GM18508 (cell line): ENCODE results near the gene ARF3.

ENCODE experiments used
- ATAC-seq: cut with Tn5 transposase; IDR thresholded peaks from one replicate; pipeline ENCODE4 v1.9.1; 2021; ENCODE audit warnings: moderate number of reproducible peaks; ENCODE audit not compliant: insufficient read depth, unreplicated experiment

The ARF3 gene

DNA sequence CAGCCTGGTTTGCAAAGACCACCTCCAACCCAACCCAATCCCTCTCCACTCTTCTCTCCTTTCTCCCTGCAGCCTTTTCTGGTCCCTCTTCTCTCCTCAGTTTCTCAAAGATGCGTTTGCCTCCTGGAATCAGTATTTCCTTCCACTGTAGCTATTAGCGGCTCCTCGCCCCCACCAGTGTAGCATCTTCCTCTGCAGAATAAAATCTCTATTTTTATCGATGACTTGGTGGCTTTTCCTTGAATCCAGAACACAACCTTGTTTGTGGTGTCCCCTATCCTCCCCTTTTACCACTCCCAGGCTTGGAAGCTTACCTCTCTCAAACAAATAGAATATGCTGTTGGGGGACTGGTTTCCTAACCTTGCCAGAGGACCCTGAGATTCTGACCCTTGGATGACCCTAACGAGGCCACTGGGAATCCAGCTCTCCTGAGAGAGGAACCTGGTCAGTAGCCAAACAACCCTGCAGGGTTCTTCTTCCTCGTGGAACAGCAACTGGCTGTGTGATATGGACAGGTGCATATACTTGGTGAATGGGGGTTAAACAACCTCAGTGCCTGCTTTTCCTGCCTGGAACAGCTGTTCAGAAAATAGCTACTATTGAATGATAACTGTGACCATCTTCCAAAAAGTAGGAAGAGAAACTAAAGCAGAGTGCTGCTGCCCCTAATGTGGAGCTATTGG, 25.3 kb upstream of the ARF3 start:
- ATAC-seq: no peak

DNA sequence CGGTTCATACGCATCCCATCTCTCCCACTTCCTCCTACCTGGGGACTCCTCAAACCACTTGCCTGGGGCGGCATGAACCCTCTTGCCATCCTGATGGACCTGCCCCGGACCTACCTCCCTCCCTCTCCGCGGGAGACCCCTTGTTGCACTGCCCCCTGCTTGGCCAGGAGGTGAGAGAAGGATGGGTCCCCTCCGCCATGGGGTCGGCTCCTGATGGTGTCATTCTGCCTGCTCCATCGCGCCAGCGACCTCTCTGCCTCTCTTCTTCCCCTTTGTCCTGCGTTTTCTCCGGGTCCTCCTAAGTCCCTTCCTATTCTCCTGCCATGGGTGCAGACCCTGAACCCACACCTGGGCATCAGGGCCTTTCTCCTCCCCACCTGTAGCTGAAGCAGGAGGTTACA, 24.5 kb upstream of the ARF3 start:
- no peak for ATAC-seq

DNA sequence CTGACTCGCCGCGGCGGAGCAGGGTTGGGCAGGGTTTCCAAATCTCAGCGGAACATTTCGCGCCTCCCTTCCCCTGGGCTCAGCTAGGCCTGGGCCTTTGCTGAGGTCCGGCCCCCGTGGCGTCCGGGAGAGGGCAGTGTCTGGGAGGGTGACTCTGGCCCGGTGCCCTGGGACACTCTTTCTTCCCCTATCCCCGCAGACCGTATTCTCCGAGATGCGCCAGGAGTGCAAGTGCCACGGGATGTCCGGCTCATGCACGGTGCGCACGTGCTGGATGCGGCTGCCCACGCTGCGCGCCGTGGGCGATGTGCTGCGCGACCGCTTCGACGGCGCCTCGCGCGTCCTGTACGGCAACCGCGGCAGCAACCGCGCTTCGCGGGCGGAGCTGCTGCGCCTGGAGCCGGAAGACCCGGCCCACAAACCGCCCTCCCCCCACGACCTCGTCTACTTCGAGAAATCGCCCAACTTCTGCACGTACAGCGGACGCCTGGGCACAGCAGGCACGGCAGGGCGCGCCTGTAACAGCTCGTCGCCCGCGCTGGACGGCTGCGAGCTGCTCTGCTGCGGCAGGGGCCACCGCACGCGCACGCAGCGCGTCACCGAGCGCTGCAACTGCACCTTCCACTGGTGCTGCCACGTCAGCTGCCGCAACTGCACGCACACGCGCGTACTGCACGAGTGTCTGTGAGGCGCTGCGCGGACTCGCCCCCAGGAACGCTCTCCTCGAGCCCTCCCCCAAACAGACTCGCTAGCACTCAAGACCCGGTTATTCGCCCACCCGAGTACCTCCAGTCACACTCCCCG, 23.9 kb upstream of the ARF3 start:
- no peak for ATAC-seq

DNA sequence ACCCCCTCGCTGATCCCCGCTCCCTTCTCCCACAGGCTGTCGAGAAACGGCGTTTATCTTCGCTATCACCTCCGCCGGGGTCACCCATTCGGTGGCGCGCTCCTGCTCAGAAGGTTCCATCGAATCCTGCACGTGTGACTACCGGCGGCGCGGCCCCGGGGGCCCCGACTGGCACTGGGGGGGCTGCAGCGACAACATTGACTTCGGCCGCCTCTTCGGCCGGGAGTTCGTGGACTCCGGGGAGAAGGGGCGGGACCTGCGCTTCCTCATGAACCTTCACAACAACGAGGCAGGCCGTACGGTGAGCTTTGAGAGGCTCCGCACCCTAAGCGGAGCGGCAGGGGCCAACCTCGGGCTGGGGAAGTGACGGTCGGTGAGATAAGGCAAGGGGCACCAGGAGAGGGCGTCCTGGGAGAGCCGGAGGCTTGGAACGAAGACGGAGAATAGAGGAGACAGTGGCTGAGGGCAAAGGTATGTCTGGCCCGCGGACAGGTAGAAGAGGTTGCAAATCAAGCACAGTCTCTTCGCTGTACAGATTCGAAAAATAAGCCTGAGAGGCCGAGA, 23.2 kb upstream of the ARF3 start:
- no peak for ATAC-seq

DNA sequence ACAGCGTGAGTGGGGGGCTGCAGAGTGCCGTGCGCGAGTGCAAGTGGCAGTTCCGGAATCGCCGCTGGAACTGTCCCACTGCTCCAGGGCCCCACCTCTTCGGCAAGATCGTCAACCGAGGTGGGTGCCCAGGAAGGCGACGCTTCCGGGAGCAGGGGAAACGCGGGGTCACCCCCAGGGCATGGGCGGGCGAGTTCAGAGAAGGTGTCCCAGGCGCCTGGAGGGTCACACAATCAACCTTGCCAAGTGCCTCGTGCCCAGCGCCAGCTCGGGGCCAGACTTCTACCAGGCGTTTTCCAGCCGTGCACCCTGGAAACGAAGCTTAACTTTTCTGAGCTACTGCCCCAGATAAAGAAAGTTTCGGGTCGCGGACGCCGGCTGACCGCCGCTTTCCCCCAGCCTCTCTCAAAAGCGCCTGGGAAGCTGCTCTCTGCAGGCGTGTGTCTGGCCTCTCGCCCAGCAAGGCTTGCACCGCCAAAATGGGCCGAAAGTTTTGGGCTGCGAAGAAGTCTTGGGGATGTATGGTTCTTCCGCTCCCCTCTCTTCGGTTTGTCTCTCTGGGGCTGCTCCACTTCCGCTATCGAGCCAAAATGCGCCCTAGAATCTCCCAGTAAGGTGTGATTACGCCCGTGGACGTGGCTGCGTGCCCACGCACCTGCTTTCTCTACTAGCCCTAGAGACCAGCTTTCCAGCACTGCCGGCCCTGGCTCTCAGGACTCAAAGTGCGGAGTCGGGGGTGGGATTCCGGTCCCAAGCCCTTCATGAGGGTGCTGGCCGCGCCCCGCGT, 22.5 kb upstream of the ARF3 start:
- no peak for ATAC-seq

DNA sequence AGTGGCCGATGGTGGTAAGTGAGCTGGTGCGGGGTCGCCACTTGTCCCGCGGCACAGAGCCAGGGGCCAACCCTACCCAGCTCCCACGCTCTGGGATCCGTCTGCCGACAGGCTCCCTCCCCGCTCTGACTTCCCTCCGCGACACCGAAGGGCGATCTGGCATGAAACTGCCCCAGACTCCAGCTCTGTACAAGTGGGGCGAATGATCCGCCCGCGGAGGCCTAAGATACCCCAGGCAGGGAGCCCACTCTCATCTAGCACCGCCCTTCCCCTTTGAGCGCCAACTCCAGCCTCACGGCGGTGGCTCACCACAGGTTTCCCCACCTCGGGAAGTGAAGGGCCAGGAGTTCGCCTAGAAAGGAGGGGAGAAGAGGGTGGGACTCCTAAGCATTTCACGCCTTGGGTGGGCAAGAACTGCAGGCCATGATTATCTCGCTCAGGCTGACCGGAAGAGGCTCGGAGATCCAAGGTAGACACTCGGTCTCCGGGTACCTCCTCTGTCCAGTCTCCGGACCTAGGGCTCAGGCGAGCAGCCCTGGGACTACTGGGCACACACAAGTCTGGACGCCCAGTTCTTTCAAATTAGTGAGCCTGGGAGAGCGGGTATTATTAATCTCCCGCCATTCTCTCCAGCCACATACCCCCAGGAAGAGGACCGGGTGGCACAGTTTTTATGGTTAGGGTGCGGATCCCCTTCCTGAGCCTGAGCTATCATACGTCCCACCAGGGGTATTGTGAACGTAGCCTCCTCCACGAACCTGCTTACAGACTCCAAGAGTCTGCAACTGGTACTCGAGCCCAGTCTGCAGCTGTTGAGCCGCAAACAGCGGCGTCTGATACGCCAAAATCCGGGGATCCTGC, 21.7 kb upstream of the ARF3 start:
- no peak for ATAC-seq

DNA sequence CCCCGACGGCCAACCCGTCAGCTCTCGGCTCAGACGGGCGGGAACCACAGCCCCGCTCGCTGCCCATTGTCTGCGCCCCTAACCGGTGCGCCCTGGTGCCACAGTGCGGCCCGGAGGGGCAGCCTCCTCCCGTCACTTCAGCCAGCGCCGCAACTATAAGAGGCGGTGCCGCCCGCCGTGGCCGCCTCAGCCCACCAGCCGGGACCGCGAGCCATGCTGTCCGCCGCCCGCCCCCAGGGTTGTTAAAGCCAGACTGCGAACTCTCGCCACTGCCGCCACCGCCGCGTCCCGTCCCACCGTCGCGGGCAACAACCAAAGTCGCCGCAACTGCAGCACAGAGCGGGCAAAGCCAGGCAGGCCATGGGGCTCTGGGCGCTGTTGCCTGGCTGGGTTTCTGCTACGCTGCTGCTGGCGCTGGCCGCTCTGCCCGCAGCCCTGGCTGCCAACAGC, 21.0 kb upstream of the ARF3 start, which contains the start of gene WNT1:
WNT1 (plus strand) TSS at position 32 of the 450 bp plus-strand sequence; CDS start at position 361, 329 bp downstream.
- ATAC-seq: no peak

DNA sequence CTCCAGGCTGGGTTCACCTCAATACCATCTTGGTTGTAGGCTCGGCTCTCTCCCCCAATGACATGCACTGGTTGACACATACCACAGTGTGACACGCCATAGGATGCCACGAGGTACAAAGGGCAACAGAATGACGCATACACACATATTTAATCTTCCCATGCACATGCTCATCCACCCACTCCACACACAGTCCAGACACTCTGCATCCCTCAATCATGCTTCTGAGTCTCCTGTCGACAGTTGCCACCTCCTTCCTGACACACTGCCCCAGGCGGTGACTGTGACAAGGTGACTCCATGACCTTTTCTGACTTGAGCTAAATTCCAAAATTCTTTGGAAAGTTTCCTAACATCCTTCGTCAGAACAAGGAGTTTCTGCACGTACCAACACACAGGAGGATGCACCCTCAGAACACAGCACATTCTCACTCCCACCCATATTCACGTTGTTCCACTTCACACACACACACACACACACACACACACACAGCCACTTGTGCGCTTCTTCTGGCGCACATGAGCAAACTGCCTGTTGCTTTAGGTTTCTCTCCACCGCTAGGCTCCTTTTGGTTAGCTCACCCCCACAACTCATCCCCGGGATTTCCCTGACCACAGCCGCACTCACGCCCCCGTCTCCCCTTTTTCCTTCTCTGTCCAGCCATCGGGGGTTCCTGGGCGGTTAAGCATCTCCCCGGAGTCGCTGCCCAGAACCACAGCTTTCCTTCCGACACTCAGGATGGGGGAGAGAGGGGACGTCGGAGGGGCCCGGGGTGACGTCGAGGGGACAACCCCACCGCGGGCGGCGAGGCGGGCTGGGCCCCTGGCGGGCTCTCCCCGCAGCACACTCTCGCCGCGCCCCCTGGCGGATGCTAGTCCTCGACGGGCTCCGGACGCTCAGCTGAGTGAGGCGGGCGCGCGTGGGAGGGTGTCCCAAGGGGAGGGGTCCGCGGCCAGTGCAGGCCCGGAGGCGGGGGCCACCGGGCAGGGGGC, 20.3 kb upstream of the ARF3 start:
- ATAC-seq: no peak

DNA sequence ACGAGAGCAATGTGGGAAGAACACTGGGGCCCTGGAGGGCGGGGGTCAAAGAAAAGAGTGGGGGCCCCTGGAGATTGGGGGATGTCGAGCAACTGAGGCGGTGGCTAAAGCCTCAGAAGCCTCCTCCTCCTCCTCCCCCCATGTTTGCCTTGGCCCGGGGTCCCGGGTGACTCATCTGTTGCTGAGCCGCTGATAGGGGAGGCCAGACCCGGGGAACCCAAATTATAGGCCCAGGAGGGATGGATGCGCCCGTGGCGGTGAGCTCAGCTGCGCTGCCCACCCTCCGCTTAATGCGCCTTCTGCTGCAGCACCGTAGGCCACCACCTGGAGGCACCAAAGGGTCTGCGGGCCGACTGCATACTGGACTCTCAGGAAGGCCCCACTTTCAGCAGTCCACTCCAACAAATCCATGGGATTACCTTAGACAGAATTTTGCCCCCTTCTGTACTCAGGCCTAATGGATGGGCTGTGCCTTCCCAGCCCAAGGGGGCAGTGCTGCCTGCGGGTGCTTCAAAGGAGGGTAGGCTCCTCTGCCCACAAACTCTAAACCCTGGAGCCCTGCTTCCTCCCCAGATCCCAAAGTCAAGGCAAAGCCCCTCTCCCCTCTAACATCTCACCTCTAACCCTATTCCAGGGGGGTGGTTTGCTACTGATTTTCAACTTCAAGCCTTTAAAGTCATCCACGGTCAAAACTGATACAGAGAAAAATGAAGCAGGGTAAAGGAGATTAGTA, 16.8 kb upstream of the ARF3 start:
- ATAC-seq: no peak

DNA sequence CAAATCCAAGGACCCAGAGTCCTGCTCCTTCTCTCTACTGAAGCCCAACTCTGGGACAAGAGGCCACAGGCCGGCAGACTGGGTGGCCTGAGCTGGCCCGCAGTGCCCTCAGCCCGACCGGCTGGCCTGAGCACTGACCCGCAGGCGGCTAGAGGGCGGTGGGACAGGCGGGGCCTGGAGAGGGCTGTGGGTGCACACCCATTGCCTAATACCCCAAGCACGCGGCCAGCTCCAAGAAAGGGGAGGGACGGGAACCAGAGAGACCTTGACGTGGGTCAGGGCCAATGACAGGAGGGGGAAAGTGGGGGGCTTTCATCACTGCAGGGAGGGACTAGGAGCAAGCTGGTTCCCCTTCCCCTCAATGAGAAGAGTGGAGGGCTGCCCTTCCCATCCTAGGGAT, 16.2 kb upstream of the ARF3 start:
- no peak for ATAC-seq

DNA sequence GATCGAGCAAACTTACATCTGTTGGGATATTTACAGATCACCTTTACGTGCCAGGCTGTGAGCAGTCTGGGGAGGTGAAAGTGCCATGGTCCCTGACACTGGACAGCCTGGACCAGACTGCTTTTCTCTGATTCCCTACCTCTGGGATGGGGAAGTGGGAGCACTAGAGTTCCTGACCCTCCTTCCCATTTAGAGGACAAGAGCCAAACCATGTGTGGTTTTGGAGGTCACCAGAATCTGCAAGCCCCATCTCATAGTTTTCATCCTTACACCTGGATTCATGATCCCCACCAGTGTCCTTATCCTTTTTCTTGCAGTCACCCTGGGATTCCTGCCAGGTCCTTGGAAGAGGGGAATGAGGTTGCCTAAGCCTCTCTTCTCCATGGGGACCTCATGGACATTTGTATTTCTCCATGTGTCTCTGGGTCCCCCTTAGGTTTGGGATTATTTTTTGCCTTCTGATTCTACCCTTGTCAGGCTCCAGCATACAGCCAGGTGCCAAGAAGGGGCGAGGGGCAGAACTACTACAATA, 15.7 kb upstream of the ARF3 start:
- ATAC-seq: no peak

DNA sequence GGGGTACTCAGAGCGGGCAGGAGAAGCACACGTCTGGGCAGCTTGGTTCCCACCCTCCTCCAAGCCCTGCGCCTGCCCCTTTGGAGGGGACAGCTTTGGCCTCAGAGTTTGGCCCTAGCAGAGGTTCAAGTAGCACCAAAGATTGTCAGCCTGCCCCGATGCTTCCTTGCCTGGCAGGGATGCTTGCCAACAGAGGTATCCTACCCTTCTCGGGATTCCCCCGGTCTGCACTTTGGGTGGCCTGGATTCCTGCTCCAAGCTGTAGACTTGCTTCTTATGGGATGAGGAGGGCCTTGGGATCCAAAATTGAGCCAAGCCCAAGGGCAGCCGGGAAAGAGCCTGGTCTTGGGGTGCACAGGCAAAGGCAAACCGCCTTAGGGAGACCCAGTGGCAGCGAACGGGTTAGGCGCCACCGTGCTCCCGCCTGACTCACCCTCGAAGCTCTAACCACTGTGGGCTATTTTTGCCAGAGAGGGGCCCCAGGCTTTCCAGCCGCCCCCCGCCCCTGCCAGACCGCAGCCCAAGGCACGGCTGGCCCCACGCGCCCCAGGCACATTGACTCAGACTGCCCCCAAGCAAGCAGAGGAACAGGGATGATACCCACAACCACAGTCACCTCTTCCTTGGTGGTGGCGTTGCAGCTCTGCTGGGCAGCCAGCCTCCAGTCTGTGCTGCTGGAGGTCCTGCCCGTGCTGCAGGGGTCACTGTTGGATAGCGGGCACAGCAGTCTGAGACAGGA, 15.1 kb upstream of the ARF3 start:
- no peak for ATAC-seq

DNA sequence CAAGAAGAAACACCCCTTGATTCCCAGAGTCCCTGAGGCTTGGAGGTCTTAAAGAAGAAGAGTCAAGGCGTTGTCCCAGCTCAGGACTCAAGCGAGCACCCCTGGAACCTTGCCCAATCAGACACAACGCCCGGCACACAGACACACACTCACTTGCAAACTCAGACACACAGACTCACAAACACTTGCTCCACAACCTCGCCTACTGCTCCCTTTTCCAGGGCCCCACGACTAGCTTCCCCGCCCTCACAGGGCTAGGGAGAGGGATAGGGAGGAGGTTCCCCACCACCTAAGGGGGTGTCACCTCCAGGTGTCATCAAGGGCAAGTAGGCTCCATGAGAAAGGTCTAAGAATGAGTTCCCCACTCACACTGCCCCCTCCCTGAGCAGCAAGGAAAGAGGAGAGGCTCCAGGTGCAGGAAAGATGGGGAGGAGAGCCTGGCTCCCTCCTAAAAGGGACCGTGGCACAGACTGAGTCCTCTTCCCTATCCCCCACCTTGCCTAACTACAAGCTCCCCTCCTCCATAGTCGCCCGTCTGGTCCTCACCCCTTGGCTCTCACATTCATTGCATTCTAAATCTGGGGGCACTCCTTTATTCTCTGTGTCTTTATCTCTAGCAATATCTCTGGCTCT, 13.5 kb upstream of the ARF3 start:
- ATAC-seq: no peak

DNA sequence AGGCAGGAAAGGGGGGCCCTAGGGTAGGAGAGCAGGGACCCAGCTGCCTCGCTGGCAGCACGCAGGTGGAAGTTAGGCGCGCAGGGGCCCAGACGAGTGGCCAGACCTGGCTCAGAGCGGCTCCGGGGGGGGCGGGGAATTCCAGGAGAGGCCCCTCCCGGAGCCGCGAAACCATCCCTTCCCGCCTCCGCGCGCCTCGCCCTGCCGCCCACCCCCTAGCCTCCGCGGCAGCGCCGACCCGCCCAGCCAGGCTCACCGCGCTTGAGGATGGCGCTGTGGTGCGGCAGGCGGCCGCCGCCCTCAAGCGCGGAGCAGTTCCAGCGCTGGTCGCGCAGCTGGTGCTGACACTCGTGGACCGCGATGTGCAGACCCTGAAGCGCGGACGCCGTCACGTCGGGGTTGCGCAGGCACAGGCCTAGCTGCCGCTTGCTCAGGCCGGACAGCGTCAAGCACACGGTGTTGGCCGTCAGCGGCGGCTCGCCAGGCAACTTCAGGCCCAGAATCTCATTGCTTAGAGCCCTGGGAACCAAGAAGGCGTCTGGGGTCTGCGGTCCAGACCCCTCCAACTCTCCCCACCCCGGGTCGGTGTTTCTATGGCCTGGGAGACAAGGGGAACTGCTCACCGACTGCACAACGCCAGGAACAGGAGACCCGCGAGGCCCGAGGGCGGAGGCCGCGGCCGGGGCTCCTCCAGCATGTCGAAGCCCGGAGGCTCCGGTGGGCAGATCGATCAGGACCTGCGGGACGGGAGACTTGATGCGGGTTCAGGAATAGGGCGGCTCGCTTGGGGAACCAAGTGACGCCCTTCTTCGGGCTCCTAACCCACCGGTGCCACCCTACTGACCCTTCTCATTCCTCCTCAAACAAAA, 12.8 kb upstream of the ARF3 start:
- no peak for ATAC-seq

DNA sequence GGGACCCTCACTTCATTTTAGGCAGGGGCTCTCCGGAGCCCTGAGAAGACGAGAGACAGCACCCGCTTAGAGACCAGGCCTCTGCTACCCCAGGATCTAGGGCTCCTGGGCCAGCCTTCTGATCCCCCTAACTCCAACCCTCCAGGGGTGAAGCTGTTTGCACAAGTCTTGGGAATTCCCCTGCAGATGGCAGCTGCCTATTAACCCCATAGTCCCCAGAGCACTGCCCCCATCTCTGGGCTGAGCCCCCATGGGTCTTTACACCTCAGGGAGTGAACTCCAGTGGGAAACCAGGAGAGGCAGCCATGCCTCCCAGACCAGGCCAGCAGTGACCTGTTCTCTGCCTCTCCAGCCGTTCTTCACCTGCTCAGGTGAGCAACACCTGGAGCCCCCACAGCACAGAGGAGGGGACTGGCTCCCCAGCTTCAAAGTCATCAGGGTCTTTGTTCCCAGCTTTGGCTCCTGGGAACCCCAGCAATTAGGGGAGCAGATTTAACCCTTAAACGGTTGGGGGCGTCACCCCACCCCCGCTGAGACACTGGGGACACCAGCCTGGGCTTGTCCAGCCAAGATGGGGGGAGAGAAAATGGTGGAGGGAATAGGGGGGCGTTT, 12.0 kb upstream of the ARF3 start:
- no peak for ATAC-seq
